ENCODE measurements around the gene DAP. TPM values are rescaled to one million over a fixed set of nuclear protein-coding genes. Genes with fewer than 3 reads are reported as not detected.

DAP gene
- polyA plus RNA-seq, 3 donors: 60.9 to 69.0 (median 62.3) TPM

GRCh38 chr5:10669983-10670382 is 91.1 kb downstream of the DAP start:
- peaks cover 9% of the 10 kb centered on the region for H3K4me1 Mint-ChIP-seq
- H3K36me3 ChIP-seq (replicated peaks in 1 of 2; ENCODE audit: control insufficient read depth in 1 of 2, insufficient read depth in 2 of 2, low read length in 2 of 2): no peaks in the 10 kb centered on the region
- WGBS (ENCODE audit: insufficient coverage): 60% methylated on average over 1 of the region's 1 CpG
- DNase-seq: no peak
- H3K27me3 ChIP-seq (ENCODE audit: control insufficient read depth in 2 of 2, insufficient read depth in 2 of 2, low read length in 2 of 2): no peaks in the 10 kb centered on the region
- no peaks in the 10 kb centered on the region for H3K9me3 ChIP-seq (replicated peaks in 1 of 2; ENCODE audit: control insufficient read depth in 1 of 2, insufficient read depth in 1 of 2, low read length in 2 of 2)
- no peaks in the 10 kb centered on the region for H3K36me3 Mint-ChIP-seq
- H3K4me1 ChIP-seq (ENCODE audit: control insufficient read depth in 1 of 2, insufficient read depth in 2 of 2, low read length in 2 of 2): peaks cover 8 to 11% of the 10 kb centered on the region in 2 donors
- H3K4me3 ChIP-seq (replicated peaks in 1 of 3; ENCODE audit: low read depth in 2 of 3, low read length in 3 of 3): no peak overlapping the region
- no peak overlapping the region for H3K9ac ChIP-seq (ENCODE audit: insufficient read depth, low read length, poor library complexity, severe bottlenecking)
- no peaks in the 10 kb centered on the region for H4K20me1 ChIP-seq (ENCODE audit: insufficient read depth, low read length)
- intact Hi-C loops (cut with micrococcal nuclease): no loop called here
- H3K79me2 ChIP-seq (ENCODE audit: insufficient read depth, low read length): no peaks in the 10 kb centered on the region
- no peak overlapping the region for H3K4me3 Mint-ChIP-seq
- peaks cover 0 to 4% (median 2%) of the 10 kb centered on the region in 3 donors for H3K27me3 Mint-ChIP-seq (ENCODE audit: low read depth in 3 of 3)
- TF ChIP-seq, protein P1, sequence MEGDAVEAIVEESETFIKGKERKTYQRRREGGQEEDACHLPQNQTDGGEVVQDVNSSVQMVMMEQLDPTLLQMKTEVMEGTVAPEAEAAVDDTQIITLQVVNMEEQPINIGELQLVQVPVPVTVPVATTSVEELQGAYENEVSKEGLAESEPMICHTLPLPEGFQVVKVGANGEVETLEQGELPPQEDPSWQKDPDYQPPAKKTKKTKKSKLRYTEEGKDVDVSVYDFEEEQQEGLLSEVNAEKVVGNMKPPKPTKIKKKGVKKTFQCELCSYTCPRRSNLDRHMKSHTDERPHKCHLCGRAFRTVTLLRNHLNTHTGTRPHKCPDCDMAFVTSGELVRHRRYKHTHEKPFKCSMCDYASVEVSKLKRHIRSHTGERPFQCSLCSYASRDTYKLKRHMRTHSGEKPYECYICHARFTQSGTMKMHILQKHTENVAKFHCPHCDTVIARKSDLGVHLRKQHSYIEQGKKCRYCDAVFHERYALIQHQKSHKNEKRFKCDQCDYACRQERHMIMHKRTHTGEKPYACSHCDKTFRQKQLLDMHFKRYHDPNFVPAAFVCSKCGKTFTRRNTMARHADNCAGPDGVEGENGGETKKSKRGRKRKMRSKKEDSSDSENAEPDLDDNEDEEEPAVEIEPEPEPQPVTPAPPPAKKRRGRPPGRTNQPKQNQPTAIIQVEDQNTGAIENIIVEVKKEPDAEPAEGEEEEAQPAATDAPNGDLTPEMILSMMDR (IDR thresholded peaks at IDR 0.05): no peak
- peaks cover 0 to 2% (median 0%) of the 10 kb centered on the region in 7 donors for H3K9me3 Mint-ChIP-seq
- H3K4me2 ChIP-seq (replicated peaks; ENCODE audit: extremely low read depth, low read length, poor library complexity, severe bottlenecking): no peak overlapping the region
- H3K27ac Mint-ChIP-seq: no peak overlapping the region
- H3K27ac ChIP-seq (ENCODE audit: low read depth in 1 of 2, low read length in 2 of 2): no peak overlapping the region
- no peak overlapping the region for H2AFZ ChIP-seq (ENCODE audit: insufficient read depth, low read depth, low read length, poor library complexity, severe bottlenecking)

GRCh38 chr5:10668697-10669096 is 92.3 kb downstream of the DAP start:
- Histone ChIP-seq H4K20me1 (ENCODE audit: insufficient read depth, low read length) (no peaks in the 10 kb centered on the region), H3K9ac (ENCODE audit: insufficient read depth, low read length, poor library complexity, severe bottlenecking) (no peak overlapping the region), H3K4me1 (ENCODE audit: control insufficient read depth in 1 of 2, insufficient read depth in 2 of 2, low read length in 2 of 2) (peaks cover 8 to 11% of the 10 kb centered on the region in 2 donors), H3K27ac (ENCODE audit: low read depth in 1 of 2, low read length in 2 of 2) (no peak overlapping the region), H3K9me3 (replicated peaks in 1 of 2; ENCODE audit: control insufficient read depth in 1 of 2, insufficient read depth in 1 of 2, low read length in 2 of 2) (no peaks in the 10 kb centered on the region), H2AFZ (ENCODE audit: insufficient read depth, low read depth, low read length, poor library complexity, severe bottlenecking) (no peak overlapping the region), H3K4me2 (replicated peaks; ENCODE audit: extremely low read depth, low read length, poor library complexity, severe bottlenecking) (no peak overlapping the region), H3K27me3 (ENCODE audit: control insufficient read depth in 2 of 2, insufficient read depth in 2 of 2, low read length in 2 of 2) (no peaks in the 10 kb centered on the region), H3K36me3 (replicated peaks in 1 of 2; ENCODE audit: control insufficient read depth in 1 of 2, insufficient read depth in 2 of 2, low read length in 2 of 2) (no peaks in the 10 kb centered on the region), H3K4me3 (replicated peaks in 1 of 3; ENCODE audit: low read depth in 2 of 3, low read length in 3 of 3) (no peak overlapping the region), H3K79me2 (ENCODE audit: insufficient read depth, low read length) (no peaks in the 10 kb centered on the region)
- no peak for DNase-seq
- peaks cover 0 to 2% (median 0%) of the 10 kb centered on the region in 7 donors for H3K9me3 Mint-ChIP-seq
- TF ChIP-seq, protein P1 (IDR thresholded peaks at IDR 0.05): no peak
- 100% methylated on average over 4 of the region's 4 CpGs for WGBS (ENCODE audit: insufficient coverage)
- H3K4me1 Mint-ChIP-seq: peaks cover 12% of the 10 kb centered on the region
- H3K27me3 Mint-ChIP-seq (ENCODE audit: low read depth in 3 of 3): peaks cover 0 to 3% (median 2%) of the 10 kb centered on the region in 3 donors
- intact Hi-C loops (cut with micrococcal nuclease): no loop called here
- H3K4me3 Mint-ChIP-seq: no peak overlapping the region
- no peaks in the 10 kb centered on the region for H3K36me3 Mint-ChIP-seq
- H3K27ac Mint-ChIP-seq: no peak overlapping the region
